ENCODE measurements around the gene LRRC42. TPM values are rescaled to one million over a fixed set of nuclear protein-coding genes. Genes with fewer than 3 reads are reported as not detected.

LRRC42 gene
- total RNA-seq, 1 donor: 41.9 TPM

- DNase-seq (ENCODE audit: low read depth): no peak
- no peak overlapping the region for H3K4me3 ChIP-seq (ENCODE audit: low read depth, low read length)
- no peak for TF ChIP-seq CTCF (IDR thresholded peaks at IDR 0.05; ENCODE audit: insufficient read depth, low read length)
These were observed 18.7 kb upstream of the LRRC42 start for GRCh38 chr1:53927376-53927881.

GRCh38 chr1:53929246-53929960, 16.7 kb upstream of the LRRC42 start:
- no peak overlapping the region for H3K4me3 ChIP-seq (ENCODE audit: low read depth, low read length)
- no peak for TF ChIP-seq CTCF (IDR thresholded peaks at IDR 0.05; ENCODE audit: insufficient read depth, low read length)
- DNase-seq (ENCODE audit: low read depth): no peak

- no peak for DNase-seq (ENCODE audit: low read depth)
- no peak overlapping the region for H3K4me3 ChIP-seq (ENCODE audit: low read depth, low read length)
- TF ChIP-seq CTCF (IDR thresholded peaks at IDR 0.05; ENCODE audit: insufficient read depth, low read length): no peak
These were observed 15.2 kb upstream of the LRRC42 start for GRCh38 chr1:53930932-53931331.

GRCh38 chr1:53931523-53931922, 14.6 kb upstream of the LRRC42 start:
- no peak for DNase-seq (ENCODE audit: low read depth)
- no peak for TF ChIP-seq CTCF (IDR thresholded peaks at IDR 0.05; ENCODE audit: insufficient read depth, low read length)
- H3K4me3 ChIP-seq (ENCODE audit: low read depth, low read length): no peak overlapping the region

- H3K4me3 ChIP-seq (ENCODE audit: low read depth, low read length): no peak overlapping the region
- no peak for DNase-seq (ENCODE audit: low read depth)
- no peak for TF ChIP-seq CTCF (IDR thresholded peaks at IDR 0.05; ENCODE audit: insufficient read depth, low read length)
These were observed 11.9 kb upstream of the LRRC42 start for GRCh38 chr1:53934170-53934765.

GRCh38 chr1:53936430-53936829, 9.7 kb upstream of the LRRC42 start:
- no peak for DNase-seq (ENCODE audit: low read depth)
- no peak overlapping the region for H3K4me3 ChIP-seq (ENCODE audit: low read depth, low read length)
- TF ChIP-seq CTCF (IDR thresholded peaks at IDR 0.05; ENCODE audit: insufficient read depth, low read length): no peak

Measured in fibroblast of the aortic adventitia (primary cell).